ENCODE results near the gene YIPF1.

DNA sequence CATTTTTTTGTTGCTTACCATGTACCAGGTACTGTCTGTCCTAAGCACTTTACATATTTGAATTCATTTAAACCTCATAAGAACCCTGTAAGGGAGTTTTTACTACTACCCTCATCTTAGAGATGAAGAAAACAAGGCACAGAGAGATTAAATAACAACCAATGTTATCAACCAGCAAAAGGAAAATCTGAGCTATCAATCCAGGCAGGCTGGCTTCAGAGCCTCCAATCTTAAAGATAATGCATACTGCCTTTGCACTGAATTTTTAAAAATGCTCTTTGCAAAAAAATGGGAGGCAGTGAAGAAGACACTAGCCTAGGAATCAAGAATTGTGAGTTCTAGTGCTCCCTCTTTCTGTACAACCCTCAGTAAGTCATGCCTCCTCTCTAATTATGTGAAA lies 70.2 kb downstream of the YIPF1 start:
- TF ChIP-seq POLR2A (IDR thresholded peaks at IDR 0.05), result no peak
- TF ChIP-seq, protein P1, sequence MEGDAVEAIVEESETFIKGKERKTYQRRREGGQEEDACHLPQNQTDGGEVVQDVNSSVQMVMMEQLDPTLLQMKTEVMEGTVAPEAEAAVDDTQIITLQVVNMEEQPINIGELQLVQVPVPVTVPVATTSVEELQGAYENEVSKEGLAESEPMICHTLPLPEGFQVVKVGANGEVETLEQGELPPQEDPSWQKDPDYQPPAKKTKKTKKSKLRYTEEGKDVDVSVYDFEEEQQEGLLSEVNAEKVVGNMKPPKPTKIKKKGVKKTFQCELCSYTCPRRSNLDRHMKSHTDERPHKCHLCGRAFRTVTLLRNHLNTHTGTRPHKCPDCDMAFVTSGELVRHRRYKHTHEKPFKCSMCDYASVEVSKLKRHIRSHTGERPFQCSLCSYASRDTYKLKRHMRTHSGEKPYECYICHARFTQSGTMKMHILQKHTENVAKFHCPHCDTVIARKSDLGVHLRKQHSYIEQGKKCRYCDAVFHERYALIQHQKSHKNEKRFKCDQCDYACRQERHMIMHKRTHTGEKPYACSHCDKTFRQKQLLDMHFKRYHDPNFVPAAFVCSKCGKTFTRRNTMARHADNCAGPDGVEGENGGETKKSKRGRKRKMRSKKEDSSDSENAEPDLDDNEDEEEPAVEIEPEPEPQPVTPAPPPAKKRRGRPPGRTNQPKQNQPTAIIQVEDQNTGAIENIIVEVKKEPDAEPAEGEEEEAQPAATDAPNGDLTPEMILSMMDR (IDR thresholded peaks at IDR 0.05), result no peak

All from suprapubic skin (tissue), 3 donors.